GM23338 (cell line): ENCODE results near the gene ITGB7. TPM values are rescaled to one million over a fixed set of nuclear protein-coding genes. Genes with fewer than 3 reads are reported as not detected.
A peak's percentile ranks its signal among the peaks of the same experiment; 100 is the strongest.

ENCODE experiments used
- ATAC-seq: fragments of 200-7000 bp; cut with Tn5 transposase; 3 replicates; pipeline ENCODE4 v1.9.1; 2020
- DNase-seq: peaks from one replicate; pipeline ENCODE4 v3.0.0-alpha.2; 2015; ENCODE audit warnings: low spot score
- H2AFZ ChIP-seq: fragments of 200-600 bp; sonication (generic); 2 replicates; pipeline ENCODE4 v1.8.0; 2016; ENCODE audit warnings: antibody characterized with exemption, mild to moderate bottlenecking, moderate library complexity
- H3F3A ChIP-seq: fragments of 200-600 bp; sonication (generic); replicated peaks from 2 replicates; pipeline ENCODE4 v1.8.0; 2017; ENCODE audit warnings: antibody characterized with exemption, mixed run types, low read depth
- H3K27ac ChIP-seq: fragments of 200-600 bp; sonication (generic); 2 replicates; pipeline ENCODE4 v1.6.1; 2016; ENCODE audit warnings: low read depth
- H3K27me3 ChIP-seq: fragments of 200-600 bp; sonication (generic); 2 replicates; pipeline ENCODE4 v1.8.0; 2016; ENCODE audit warnings: mild to moderate bottlenecking, mixed run types, moderate library complexity; ENCODE audit not compliant: insufficient read depth
- H3K36me3 ChIP-seq: fragments of 200-600 bp; sonication (generic); 2 replicates; pipeline ENCODE4 v1.8.0; 2016; ENCODE audit warnings: mild to moderate bottlenecking; ENCODE audit not compliant: insufficient read depth
- H3K4me1 ChIP-seq: fragments of 200-600 bp; sonication (generic); 2 replicates; pipeline ENCODE4 v1.8.0; 2016; ENCODE audit warnings: mild to moderate bottlenecking, moderate library complexity; ENCODE audit not compliant: insufficient read depth
- H3K4me2 ChIP-seq: fragments of 200-600 bp; sonication (generic); 2 replicates; pipeline ENCODE4 v1.7.1; 2017; ENCODE audit warnings: mixed run types
- H3K4me3 ChIP-seq: fragments of 200-600 bp; sonication (generic); 2 replicates; pipeline ENCODE4 v1.6.1; 2016; ENCODE audit warnings: mixed run types
- H3K79me2 ChIP-seq: fragments of 200-600 bp; sonication (generic); replicated peaks from 2 replicates; pipeline ENCODE4 v1.8.0; 2017; ENCODE audit warnings: mild to moderate bottlenecking; ENCODE audit not compliant: insufficient read depth
- H3K9me2 ChIP-seq: fragments of 200-600 bp; sonication (generic); 2 replicates; pipeline ENCODE4 v1.8.0; 2017; ENCODE audit not compliant: insufficient read depth
- H4K20me1 ChIP-seq: fragments of 200-600 bp; sonication (generic); replicated peaks from 2 replicates; pipeline ENCODE4 v1.8.0; 2017; ENCODE audit warnings: mild to moderate bottlenecking; ENCODE audit not compliant: insufficient read depth
- H3K27ac Mint-ChIP-seq: 2 replicates; pipeline ENCODE4 v1.8.0; 2020; ENCODE audit warnings: inconsistent platforms, mild to moderate bottlenecking, moderate library complexity, mixed read lengths
- H3K27me3 Mint-ChIP-seq: 3 replicates; pipeline ENCODE4 v1.8.0; 2022; ENCODE audit warnings: low read depth, mild to moderate bottlenecking, moderate library complexity, mixed read lengths, inconsistent platforms; ENCODE audit not compliant: insufficient read depth, poor library complexity
- H3K36me3 Mint-ChIP-seq: 3 replicates; pipeline ENCODE4 v1.8.0; 2021; ENCODE audit warnings: low read depth, mild to moderate bottlenecking, inconsistent platforms, moderate library complexity, mixed read lengths
- H3K4me1 Mint-ChIP-seq: 3 replicates; pipeline ENCODE4 v1.8.0; 2020; ENCODE audit warnings: mild to moderate bottlenecking, inconsistent platforms, mixed read lengths
- H3K4me3 Mint-ChIP-seq: 3 replicates; pipeline ENCODE4 v1.8.0; 2021; ENCODE audit warnings: moderate library complexity, mild to moderate bottlenecking, inconsistent platforms, mixed read lengths
- H3K9me3 Mint-ChIP-seq: 3 replicates; pipeline ENCODE4 v1.8.0; 2020; ENCODE audit warnings: moderate library complexity, mild to moderate bottlenecking, inconsistent platforms, mixed read lengths
- CREB1 ChIP-seq: fragments of 250-450 bp; sonication (Bioruptor Pico); IDR thresholded peaks from 2 replicates; pipeline ENCODE4 v1.5.0; 2020; ENCODE audit warnings: low read depth, mild to moderate bottlenecking, moderate library complexity
- EZH2phosphoT487 ChIP-seq: fragments of 200-600 bp; sonication (generic); IDR thresholded peaks from one replicate; pipeline ENCODE4 v1.8.1; 2018; ENCODE audit warnings: antibody characterized with exemption; ENCODE audit not compliant: unreplicated experiment
- POLR2AphosphoS5 ChIP-seq: IDR thresholded peaks from 2 replicates; pipeline ENCODE4 v1.6.1; 2016; ENCODE audit warnings: antibody characterized with exemption, low read depth
- STAT1 ChIP-seq: IDR thresholded peaks from one replicate; pipeline ENCODE4 v1.6.1; 2016; ENCODE audit warnings: antibody characterized with exemption; ENCODE audit not compliant: unreplicated experiment
- ZNF114 ChIP-seq: fragments of 250-450 bp; sonication (Bioruptor Pico); IDR thresholded peaks from 2 replicates; pipeline ENCODE4 v1.5.0; 2020; ENCODE audit warnings: mild to moderate bottlenecking, moderate library complexity
- polyA plus RNA-seq: library from polyadenylated mRNA; unstranded; fragments of >200 nt; fragmentation: Nextera tagmentation; extraction: Ambion mirVana; gene quantifications from 2 replicates; pipeline ENCODE4 v1.2.1, GENCODE V29; 2016
- total RNA-seq: library from RNA; depleted of rRNA; stranded (reverse); fragments of >200 nt; shearing (Covaris generic); gene quantifications from 2 replicates; pipeline ENCODE4 v1.2.3, GENCODE V29; 2014
- TF ChIP-seq, protein P1 (sequence below), 2 experiments: fragments of 200-600 bp in 1 of 2; sonication (generic) in 1 of 2; conservative IDR thresholded peaks; 2 replicates each; pipeline versions ENCODE4 v1.5.1 to v1.6.1; 2016 to 2017; ENCODE audit warnings: antibody characterized with exemption in 2 of 2, low read depth in 2 of 2, mild to moderate bottlenecking in 2 of 2, moderate library complexity in 1 of 2

Gene ITGB7
- total and polyA plus RNA-seq, 2 experiments from 2014 or later = 0.32 TPM; not detected in 1

DNA sequence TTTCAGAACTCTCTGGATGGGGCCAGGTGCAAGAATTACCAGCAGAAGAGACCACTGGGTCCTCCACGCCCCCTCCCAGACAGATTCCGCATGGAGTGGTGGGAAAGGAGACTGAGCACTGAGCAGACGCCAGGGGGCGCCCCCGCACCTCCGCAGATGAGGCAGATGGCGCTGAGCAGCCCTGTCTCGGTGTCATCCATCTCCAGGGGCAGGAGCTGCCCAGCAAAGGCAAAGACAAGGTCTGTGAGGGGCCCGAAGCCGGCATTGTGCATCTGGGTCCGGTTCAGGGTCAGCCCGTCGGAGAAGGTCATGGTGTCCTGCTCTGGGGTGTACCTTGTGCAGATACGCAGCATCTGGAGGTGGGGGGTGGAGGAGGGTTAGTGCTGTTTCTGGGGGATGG lies 6.3 kb upstream of the ITGB7 start:
- H3K27me3 Mint-ChIP-seq = peaks cover 27% of the 10 kb centered on the region
- Histone ChIP-seq H4K20me1 (peaks cover 13% of the 10 kb centered on the region), H3K4me1 (peaks cover 44% of the 10 kb centered on the region), H3K36me3 (peaks cover 20% of the 10 kb centered on the region), H3K4me3 (0 out of 2 replicates have a peak overlapping the region, but pooled peaks have one; percentile 13), H3K27ac (peak overlapping the region; percentile 72; the same call in 1 of the 2 replicates), H2AFZ (no peak overlapping the region), H3K4me2 (peak overlapping the region; percentile 91), H3K9me2 (no peaks in the 10 kb centered on the region), H3K27me3 (no peaks in the 10 kb centered on the region), H3F3A (peaks cover 39% of the 10 kb centered on the region), H3K79me2 (peaks cover 20% of the 10 kb centered on the region)
- peak overlapping the region; percentile 4; the same call in 1 of the 3 replicates for H3K4me3 Mint-ChIP-seq
- H3K36me3 Mint-ChIP-seq = peaks cover 65% of the 10 kb centered on the region
- ATAC-seq = peak; percentile 61
- no peak overlapping the region; the same call in 1 of the 2 replicates for H3K27ac Mint-ChIP-seq
- no peaks in the 10 kb centered on the region for H3K9me3 Mint-ChIP-seq
- peak; percentile 92 for DNase-seq
- TF ChIP-seq CREB1 = no peak
- TF ChIP-seq, protein P1, sequence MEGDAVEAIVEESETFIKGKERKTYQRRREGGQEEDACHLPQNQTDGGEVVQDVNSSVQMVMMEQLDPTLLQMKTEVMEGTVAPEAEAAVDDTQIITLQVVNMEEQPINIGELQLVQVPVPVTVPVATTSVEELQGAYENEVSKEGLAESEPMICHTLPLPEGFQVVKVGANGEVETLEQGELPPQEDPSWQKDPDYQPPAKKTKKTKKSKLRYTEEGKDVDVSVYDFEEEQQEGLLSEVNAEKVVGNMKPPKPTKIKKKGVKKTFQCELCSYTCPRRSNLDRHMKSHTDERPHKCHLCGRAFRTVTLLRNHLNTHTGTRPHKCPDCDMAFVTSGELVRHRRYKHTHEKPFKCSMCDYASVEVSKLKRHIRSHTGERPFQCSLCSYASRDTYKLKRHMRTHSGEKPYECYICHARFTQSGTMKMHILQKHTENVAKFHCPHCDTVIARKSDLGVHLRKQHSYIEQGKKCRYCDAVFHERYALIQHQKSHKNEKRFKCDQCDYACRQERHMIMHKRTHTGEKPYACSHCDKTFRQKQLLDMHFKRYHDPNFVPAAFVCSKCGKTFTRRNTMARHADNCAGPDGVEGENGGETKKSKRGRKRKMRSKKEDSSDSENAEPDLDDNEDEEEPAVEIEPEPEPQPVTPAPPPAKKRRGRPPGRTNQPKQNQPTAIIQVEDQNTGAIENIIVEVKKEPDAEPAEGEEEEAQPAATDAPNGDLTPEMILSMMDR (conservative IDR thresholded peaks at IDR 0.05; ENCODE audit: low read depth in 2 of 2) = peak; percentile 89 to 99
- H3K4me1 Mint-ChIP-seq = peaks cover 62% of the 10 kb centered on the region

DNA sequence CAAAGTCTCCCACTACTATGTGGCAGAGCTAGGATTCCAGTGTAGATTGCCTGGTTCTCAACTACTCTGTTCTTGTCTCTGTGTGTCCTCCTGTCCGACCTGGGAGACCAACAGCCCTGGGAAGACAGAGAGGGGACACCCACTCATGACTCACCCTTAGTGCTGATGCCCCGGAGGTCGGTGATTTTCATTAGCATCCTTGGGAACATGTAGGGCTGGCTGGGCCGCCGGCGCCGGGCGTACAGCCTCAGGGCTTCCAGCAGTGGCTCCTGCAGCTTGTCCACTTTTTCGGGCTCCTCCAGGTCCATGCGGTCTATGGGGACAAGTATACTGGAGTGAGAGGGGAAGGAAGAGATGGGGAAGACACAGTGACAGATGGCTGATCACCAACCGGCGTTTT lies 5.9 kb upstream of the ITGB7 start:
- peaks cover 16% of the 10 kb centered on the region for H3K79me2 ChIP-seq
- H3K9me3 Mint-ChIP-seq = no peaks in the 10 kb centered on the region
- H3K4me1 ChIP-seq = peaks cover 40% of the 10 kb centered on the region
- H3K27ac ChIP-seq = no peak overlapping the region
- H3K9me2 ChIP-seq = no peaks in the 10 kb centered on the region
- H3K4me1 Mint-ChIP-seq = peaks cover 60% of the 10 kb centered on the region
- TF ChIP-seq STAT1 = no peak
- no peak for TF ChIP-seq ZNF114 (CRISPR knock-in tag)
- peaks cover 65% of the 10 kb centered on the region for H3K36me3 Mint-ChIP-seq
- no peaks in the 10 kb centered on the region for H3K27me3 ChIP-seq
- no peak overlapping the region for H2AFZ ChIP-seq
- H3K27me3 Mint-ChIP-seq = peaks cover 27% of the 10 kb centered on the region
- H3K4me2 ChIP-seq = no peak overlapping the region
- H3K4me3 Mint-ChIP-seq = no peak overlapping the region; the same call in 2 of the 3 replicates
- peaks cover 35% of the 10 kb centered on the region for H3F3A ChIP-seq
- H3K27ac Mint-ChIP-seq = no peak overlapping the region
- H3K4me3 ChIP-seq = no peak overlapping the region
- H3K36me3 ChIP-seq = peaks cover 20% of the 10 kb centered on the region
- DNase-seq (no peak), ATAC-seq (no peak)
- H4K20me1 ChIP-seq = peaks cover 13% of the 10 kb centered on the region

DNA sequence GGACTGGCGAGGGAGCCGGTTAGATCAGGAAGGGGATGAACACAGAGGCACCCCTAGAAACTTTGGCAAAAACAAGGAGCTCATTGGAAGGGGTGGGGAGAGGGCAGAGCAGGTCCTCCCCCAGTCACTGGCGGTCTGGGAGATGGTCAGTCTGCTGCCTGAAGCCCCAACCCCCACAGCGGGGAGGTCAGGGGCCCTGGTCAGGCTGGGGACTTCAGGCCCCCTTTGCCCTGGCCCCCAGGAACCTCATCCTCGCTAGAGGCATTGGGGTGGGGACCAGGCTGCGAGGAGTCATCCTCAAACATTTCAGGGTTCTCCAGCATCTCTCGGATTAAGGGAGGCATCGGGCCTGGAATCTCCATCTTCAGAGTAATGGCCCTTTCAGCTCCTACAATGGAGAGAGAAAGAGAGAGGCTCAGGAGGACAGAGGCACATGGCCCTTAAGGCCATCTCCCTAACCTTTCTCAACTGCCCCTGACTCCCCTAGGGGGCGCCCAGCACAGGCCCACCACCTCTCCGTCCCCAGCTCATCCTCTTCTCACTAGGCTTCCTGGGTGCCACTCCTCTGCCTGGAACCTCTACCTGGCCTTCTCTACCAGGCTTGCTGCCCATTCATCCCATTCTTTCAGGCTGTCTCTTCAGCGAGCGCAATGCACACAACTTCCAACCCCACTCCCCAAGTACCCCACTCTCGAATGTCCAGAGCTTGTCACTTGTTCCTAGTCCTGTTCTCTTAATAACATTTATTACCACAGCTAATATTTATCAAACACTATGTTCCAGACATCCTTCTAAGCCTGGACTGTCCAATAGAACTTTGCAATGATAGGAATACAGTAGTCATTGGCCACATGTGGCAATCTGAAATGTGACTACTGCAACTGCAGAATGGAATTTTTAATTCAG lies 4.7 kb upstream of the ITGB7 start:
- ATAC-seq = peak; percentile 34
- peak; percentile 69 for DNase-seq
- no peak overlapping the region for H3K4me3 ChIP-seq
- Mint-ChIP-seq H3K4me3 (no peak overlapping the region; the same call in 2 of the 3 replicates), H3K27me3 (peaks cover 26% of the 10 kb centered on the region), H3K27ac (no peak overlapping the region), H3K36me3 (peaks cover 65% of the 10 kb centered on the region), H3K4me1 (peaks cover 53% of the 10 kb centered on the region), H3K9me3 (no peaks in the 10 kb centered on the region)
- peaks cover 20% of the 10 kb centered on the region for H3K36me3 ChIP-seq
- no peak overlapping the region for H3K4me2 ChIP-seq
- H3K27ac ChIP-seq = no peak overlapping the region
- peaks cover 14% of the 10 kb centered on the region for H3K79me2 ChIP-seq
- H3K4me1 ChIP-seq = peaks cover 34% of the 10 kb centered on the region
- peaks cover 30% of the 10 kb centered on the region for H3F3A ChIP-seq
- no peak overlapping the region for H2AFZ ChIP-seq
- peaks cover 13% of the 10 kb centered on the region for H4K20me1 ChIP-seq
- H3K27me3 ChIP-seq = no peaks in the 10 kb centered on the region
- no peaks in the 10 kb centered on the region for H3K9me2 ChIP-seq
- TF ChIP-seq, protein P1 (conservative IDR thresholded peaks at IDR 0.05; ENCODE audit: low read depth in 2 of 2) = peak; percentile 65 to 80
- TF ChIP-seq POLR2AphosphoS5 (no peak), EZH2phosphoT487 (no peak)
